Panc1 (cell line): ENCODE measurements around the gene SKIC8.

ENCODE experiments used
- CTCF ChIP-seq: fragments of 450-650 bp; IDR thresholded peaks from 2 replicates; pipeline ENCODE4 v1.5.1; 2017; ENCODE audit warnings: mild to moderate bottlenecking
- POLR2AphosphoS5 ChIP-seq: IDR thresholded peaks from 2 replicates; pipeline ENCODE4 v1.6.1; 2012; ENCODE audit warnings: mild to moderate bottlenecking, low read depth, low read length, moderate library complexity
- TCF7L2 ChIP-seq: IDR thresholded peaks from 2 replicates; pipeline ENCODE4 v1.6.1; 2011; ENCODE audit warnings: mild to moderate bottlenecking, low read depth, low read length, inconsistent platforms

GRCh38 chr15:78263351-78263781, 36.0 kb downstream of the SKIC8 start:
- no peak for TF ChIP-seq CTCF
- TF ChIP-seq POLR2AphosphoS5 = no peak
- TF ChIP-seq TCF7L2 = no peak
